ENCODE measurements around the gene ERC2.

DNA sequence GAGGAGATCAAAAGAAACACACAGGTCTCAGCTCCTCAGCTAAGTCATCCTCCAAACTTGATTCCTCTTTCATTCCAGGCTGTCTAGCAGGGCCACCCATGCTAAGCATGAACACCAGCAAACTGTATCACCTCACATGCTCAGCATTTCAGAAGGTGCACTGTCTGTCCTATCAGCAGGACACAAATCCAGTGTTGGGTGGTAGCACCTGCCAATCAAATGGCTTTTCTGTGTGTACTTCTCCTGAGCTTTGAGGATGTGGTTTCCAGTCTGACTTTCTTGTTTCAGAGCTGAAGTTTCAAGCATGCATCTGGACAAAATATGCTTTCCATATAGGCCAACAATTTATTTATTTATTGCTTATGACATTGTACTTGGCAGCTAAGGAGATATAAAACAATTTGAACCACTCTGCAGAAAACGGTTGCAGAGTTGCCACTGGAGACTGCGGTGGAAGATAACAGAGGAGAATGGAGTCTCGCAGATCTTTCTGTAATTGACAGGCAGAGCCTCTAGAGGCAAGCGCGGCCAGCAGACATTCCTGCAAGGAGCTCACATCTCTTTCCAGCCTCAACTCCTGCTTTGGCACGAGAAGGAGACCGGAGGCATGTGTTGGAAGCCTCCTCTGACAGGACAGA lies 814.0 kb downstream of the ERC2 start:
- TF ChIP-seq, protein P1, sequence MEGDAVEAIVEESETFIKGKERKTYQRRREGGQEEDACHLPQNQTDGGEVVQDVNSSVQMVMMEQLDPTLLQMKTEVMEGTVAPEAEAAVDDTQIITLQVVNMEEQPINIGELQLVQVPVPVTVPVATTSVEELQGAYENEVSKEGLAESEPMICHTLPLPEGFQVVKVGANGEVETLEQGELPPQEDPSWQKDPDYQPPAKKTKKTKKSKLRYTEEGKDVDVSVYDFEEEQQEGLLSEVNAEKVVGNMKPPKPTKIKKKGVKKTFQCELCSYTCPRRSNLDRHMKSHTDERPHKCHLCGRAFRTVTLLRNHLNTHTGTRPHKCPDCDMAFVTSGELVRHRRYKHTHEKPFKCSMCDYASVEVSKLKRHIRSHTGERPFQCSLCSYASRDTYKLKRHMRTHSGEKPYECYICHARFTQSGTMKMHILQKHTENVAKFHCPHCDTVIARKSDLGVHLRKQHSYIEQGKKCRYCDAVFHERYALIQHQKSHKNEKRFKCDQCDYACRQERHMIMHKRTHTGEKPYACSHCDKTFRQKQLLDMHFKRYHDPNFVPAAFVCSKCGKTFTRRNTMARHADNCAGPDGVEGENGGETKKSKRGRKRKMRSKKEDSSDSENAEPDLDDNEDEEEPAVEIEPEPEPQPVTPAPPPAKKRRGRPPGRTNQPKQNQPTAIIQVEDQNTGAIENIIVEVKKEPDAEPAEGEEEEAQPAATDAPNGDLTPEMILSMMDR (IDR thresholded peaks at IDR 0.05): no peak
- no peak for TF ChIP-seq ZFX (IDR thresholded peaks at IDR 0.05; ENCODE audit: borderline replicate concordance)

All from 22Rv1 (cell line).